ENCODE measurements around the gene DBF4B.

Gene DBF4B

GRCh38 chr17:44775838-44776621 is 67.6 kb downstream of the DBF4B start:
- H3K4me3 ChIP-seq (ENCODE audit: low read depth, low read length) = peak overlapping the region; percentile 47

GRCh38 chr17:44776628-44777393 is 68.3 kb downstream of the DBF4B start:
- no peak overlapping the region for H3K4me3 ChIP-seq (ENCODE audit: low read depth, low read length)

- H3K4me3 ChIP-seq (ENCODE audit: low read depth, low read length) = no peak overlapping the region
Observed at GRCh38 chr17:44777394-44778348, 69.2 kb downstream of the DBF4B start.

- no peak overlapping the region for H3K4me3 ChIP-seq (ENCODE audit: low read depth, low read length)
Observed at GRCh38 chr17:44778656-44779210, 70.3 kb downstream of the DBF4B start.

- peak overlapping the region; percentile 24 for H3K4me3 ChIP-seq (ENCODE audit: low read depth, low read length)
Observed at GRCh38 chr17:44779211-44780025, 71.0 kb downstream of the DBF4B start.

GRCh38 chr17:44780161-44780560 is 71.7 kb downstream of the DBF4B start:
- H3K4me3 ChIP-seq (ENCODE audit: low read depth, low read length) = no peak overlapping the region

- H3K4me3 ChIP-seq (ENCODE audit: low read depth, low read length) = no peak overlapping the region
Observed at GRCh38 chr17:44780845-44781480, 72.5 kb downstream of the DBF4B start.

GRCh38 chr17:44781551-44782325 is 73.3 kb downstream of the DBF4B start:
- no peak overlapping the region for H3K4me3 ChIP-seq (ENCODE audit: low read depth, low read length)

GRCh38 chr17:44782326-44782850 is 73.9 kb downstream of the DBF4B start:
- H3K4me3 ChIP-seq (ENCODE audit: low read depth, low read length) = no peak overlapping the region

- no peak overlapping the region for H3K4me3 ChIP-seq (ENCODE audit: low read depth, low read length)
Observed at GRCh38 chr17:44785921-44786320, 77.5 kb downstream of the DBF4B start.

GRCh38 chr17:44786551-44787081 is 78.2 kb downstream of the DBF4B start:
- no peak overlapping the region for H3K4me3 ChIP-seq (ENCODE audit: low read depth, low read length)

- H3K4me3 ChIP-seq (ENCODE audit: low read depth, low read length) = no peak overlapping the region
Observed at GRCh38 chr17:44787271-44787940, 78.9 kb downstream of the DBF4B start.

- no peak overlapping the region for H3K4me3 ChIP-seq (ENCODE audit: low read depth, low read length)
Observed at GRCh38 chr17:44788139-44788538, 79.7 kb downstream of the DBF4B start.

- H3K4me3 ChIP-seq (ENCODE audit: low read depth, low read length) = no peak overlapping the region
Observed at GRCh38 chr17:44792276-44792675, 83.8 kb downstream of the DBF4B start.

GRCh38 chr17:44793885-44794842 is 85.7 kb downstream of the DBF4B start:
- H3K4me3 ChIP-seq (ENCODE audit: low read depth, low read length) = no peak overlapping the region

GRCh38 chr17:44794851-44795413 is 86.5 kb downstream of the DBF4B start:
- no peak overlapping the region for H3K4me3 ChIP-seq (ENCODE audit: low read depth, low read length)
